Activated CD4-positive, alpha-beta T cell treated with anti-CD3 and anti-CD28 coated beads for 1 hour (primary cell): ENCODE results near the gene FBXO3.
A peak's percentile ranks its signal among the peaks of the same experiment; 100 is the strongest.
"Not testable (repeated sequence)": the region's sequence is repeated elsewhere in the genome, so short reads cannot be mapped to it uniquely, and the experiment has no call there.

Source experiments
- DNase-seq: peaks from one replicate; pipeline ENCODE4 v3.0.0-alpha.2; 2020

FBXO3 gene, protein sequence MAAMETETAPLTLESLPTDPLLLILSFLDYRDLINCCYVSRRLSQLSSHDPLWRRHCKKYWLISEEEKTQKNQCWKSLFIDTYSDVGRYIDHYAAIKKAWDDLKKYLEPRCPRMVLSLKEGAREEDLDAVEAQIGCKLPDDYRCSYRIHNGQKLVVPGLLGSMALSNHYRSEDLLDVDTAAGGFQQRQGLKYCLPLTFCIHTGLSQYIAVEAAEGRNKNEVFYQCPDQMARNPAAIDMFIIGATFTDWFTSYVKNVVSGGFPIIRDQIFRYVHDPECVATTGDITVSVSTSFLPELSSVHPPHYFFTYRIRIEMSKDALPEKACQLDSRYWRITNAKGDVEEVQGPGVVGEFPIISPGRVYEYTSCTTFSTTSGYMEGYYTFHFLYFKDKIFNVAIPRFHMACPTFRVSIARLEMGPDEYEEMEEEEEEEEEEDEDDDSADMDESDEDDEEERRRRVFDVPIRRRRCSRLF

DNA sequence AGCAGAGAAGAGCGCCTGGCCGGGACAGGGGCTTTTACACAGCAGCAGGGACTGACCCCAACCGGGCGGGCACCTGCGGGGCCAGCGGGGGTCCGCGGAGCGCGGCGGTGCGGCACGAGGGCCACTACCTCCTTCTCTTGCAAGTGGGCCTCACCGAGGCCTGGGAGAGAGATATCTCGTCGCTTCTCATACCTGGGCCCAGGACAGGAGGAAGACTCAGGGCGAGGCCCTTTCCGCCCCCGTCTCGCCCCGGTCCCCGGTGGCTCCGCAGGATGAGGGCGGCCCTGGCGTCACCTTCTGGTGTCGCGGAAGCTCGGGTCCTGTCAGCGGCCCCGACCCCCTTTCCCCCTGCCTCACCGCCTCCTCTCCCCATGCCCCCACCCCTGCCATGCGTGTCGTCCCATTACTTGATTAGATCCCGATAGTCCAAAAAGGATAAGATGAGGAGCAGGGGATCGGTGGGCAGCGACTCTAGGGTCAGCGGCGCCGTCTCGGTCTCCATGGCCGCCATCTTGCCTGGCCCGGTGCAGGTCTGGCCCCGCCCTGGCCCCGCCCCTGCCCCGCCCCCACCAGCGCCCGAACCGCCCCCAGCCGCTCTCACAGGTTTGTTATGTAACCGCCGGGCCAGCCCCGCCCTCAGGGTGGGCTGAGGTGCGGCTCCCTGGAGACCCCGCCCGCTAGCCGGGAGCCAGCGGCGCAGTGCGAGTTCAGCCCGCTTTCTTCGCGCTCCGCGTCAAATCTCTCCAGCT lies at the start of gene FBXO3:
FBXO3 (minus strand) TSS at position 534 of the 749 bp plus-strand sequence; CDS start at position 511, 23 bp downstream.
- peak; percentile 81 for DNase-seq

DNA sequence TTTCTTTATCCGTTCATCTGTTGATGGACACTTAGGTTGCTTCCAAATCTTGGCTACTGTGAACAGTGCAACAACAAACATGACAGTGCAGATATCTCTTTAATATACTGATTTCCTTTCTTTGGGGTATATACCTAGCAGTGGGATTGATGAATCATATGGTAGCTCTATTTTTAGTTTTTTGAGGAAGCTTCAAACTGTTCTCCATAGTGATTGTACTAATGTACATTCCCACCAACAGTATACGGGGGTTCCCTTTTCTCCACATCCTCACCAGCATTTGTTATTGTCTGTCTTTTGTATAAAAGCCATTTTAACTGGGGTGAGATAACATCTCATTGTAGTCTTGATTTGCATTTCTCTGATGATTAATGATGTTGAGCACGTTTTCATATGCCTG lies 48.7 kb upstream of the FBXO3 start:
- DNase-seq = not testable (repeated sequence)

DNA sequence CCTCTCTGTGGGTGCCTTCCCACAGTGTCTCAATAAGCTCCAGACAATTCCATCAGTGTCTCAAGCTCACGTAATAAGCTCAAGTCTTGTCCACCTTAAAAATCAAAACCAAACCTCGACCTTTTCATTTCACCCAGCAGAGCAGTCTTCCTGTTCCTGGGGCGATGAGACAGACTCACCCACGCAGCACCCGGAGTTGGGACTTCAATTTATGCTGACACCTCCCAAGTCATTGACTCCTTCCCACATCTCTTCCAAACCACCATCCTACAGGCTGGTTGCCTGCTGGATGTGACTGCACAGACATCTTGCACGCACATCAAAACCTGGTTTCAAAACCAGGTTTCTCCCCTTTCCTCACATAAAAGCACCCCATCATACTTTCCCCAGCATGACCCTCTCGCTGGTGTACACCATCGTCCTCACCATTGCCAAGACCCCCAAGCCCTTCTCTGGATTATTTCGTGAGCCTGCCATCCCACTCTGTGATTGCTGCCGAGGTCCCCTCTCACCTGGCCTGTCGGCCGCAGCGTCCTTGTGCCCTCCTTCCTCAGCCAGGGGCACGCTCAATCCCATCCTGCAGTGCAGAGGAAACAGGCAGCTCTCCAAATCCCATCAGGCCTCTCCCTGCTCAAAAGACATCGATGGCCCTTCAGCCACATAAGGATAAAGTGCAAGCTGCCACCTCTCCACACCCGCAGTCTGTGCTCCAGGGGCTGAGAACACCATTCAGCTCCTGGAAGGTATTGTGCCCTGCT lies 45.1 kb upstream of the FBXO3 start:
- DNase-seq = no peak

DNA sequence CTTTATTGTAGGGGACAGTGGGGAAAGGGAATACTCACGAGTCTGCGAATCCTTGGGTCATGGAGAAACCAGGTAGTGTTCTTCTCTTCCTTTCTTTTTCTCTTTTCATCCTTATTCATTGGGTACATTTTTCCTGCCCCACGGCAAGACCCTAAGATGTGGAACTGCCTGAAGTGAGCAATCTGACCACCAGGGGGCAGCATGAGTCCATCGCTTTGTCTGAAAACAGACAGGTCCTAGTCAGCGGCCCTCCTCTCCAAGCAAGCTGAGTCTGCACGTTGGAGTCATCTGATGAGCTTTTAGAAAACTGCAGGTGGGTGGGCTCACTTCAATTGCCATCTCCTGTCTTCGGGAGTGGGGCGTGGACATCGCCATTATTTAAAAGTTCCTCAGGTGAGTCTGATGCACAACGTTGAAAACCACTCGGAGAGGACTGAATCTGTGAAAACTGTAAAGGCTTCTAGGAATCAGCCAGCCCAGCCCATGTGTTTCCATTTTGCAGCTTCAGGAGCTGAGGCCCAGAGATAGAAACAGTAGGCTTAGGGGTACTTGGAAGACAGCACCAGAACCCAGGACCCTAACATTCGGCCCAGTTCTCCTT lies 34.0 kb upstream of the FBXO3 start:
- DNase-seq = peak; percentile 76

DNA sequence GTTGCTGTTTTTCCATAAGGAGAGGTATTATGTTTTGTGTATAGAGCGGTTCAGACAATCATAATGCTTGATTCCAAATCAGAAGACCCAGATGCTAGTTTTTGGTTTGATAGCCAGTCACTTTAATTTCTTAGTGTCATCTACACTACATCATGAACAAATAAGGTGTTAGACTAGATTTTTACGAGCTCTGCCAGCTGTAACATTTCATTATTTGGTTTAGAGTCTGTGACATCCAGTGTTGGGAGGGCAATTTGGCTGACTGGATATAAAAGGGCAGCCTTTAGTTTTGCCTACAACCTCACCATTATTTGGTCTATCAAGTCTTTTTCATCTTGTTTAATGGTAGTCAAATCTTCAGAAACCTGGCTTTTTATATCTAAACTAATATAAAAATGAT lies 30.2 kb upstream of the FBXO3 start:
- no peak for DNase-seq

DNA sequence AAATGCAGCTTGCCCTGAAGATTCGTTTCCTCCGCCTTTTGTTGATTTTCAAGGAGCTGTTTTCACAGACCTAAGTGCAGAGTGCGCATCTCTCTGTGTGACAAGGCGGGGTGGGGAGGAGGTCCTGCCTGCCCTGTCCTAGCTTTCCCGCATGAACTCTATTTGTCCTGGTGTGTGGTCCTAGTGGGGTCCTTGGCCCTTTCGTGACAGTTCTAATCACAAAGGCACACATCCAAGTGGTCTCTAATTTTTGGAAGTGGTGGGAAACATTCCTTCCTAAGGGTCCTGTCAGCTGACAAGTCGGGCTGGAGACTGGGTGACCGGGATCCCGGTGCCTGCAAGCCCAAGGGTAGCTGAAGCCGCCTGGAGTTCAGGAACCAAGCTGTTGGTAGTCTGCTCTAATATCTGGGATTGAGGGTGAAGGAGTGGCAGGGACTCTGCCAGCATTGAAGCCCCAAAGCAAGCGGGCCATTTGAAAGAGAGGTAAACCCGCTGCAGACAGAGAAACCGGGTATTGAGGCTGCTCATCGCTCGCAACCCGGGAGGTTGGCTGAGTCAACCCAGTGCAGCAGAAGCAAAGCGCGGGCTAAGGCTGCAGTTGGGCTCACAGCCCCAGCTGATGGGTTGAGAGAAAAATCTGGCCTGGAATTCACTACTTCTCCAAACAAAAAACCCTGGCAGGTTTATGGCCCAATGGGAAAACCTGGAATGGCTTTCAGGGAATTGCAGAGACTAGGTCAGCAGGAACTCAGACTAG lies 28.1 kb upstream of the FBXO3 start:
- DNase-seq = no peak

DNA sequence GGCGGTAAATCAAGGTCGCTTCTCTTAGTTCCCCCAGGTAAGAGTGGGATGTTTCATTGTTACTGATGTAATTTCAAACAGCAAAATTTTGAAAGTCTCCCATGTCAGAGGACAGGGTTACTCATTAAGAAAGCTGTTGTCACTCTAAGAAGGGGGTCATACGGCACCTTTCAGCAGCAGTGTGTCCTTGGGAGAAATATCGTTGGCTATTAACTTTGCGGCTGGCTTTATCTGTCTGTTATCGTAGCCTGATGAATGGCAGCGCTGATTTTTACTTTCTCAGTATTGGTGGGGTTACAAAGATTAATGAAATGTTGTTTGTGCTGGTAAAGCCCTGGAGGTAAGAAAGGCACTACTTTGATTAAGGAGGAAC lies 27.5 kb upstream of the FBXO3 start:
- no peak for DNase-seq

DNA sequence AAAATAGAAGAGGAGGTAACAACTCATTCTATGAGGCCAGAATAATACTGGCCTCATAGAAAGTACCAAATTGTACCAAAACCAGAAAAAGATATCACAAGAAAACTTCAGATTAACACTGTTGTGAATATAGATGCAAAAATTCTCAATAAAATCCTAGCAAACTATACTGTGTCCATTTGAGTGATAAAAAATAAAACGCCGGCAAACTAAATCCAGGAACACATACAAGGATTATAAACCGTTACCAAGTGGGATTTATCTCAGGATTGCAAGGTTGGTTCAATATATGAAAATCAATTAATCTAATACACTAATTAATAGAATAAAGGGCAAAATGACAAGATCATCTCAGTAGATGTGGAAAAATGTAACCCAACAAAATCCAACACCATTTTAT lies 23.6 kb upstream of the FBXO3 start:
- no peak for DNase-seq

DNA sequence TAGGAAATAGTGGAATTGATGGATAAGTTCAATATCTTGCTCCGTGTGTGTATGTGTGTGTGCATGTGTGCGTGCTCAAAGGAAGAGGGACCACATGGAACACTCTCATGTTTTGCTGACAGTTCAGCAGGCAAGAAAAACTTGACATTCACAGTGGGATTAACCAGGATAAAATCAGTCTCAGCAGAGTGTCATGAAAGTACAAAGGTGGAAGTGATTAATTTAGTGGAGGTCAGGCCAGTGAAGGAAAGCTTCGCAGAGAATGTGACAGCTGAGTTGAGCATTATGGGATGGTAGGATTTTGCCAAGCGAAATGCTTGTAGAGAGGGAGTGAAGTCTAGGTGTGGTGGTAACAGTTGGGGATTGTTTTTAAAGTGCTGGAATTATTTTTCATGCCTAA lies 15.7 kb upstream of the FBXO3 start:
- no peak for DNase-seq

DNA sequence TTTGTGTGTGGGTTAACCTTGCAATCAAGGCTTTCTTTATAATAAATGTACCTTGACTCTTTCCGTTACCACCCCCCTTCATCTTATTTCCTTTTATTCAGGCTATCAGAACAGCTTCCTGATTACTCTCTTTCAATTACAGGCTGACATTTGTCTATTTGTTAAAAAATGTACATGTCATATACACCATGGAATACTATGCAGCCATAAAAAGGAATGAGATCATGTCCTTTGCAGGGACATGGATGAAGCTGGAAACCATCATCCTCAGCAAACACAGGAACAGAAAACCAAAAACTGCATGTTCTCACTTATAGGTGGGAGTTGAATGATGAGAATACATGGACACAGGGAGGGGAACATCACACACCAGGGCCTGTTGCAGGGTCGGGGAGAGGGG lies 13.8 kb upstream of the FBXO3 start:
- not testable (repeated sequence) for DNase-seq

DNA sequence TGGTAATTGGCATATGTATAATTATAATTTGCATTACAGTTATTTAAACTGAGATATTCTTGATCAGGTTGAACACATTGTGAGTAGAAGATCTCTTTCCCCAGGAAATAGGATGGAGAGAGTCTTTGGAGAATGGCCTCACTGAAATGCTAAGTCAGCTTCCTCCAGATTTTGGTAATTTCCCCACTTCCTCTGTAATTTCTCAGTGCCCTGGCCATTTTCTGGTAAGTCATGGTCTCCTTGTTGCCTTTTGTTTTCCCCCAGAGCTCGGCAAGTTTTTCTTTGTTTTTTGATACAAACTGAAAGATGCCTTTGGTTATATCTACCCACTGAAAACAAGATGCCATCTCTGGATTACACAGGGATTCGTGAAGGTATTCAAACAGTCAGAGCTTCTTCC lies 12.8 kb upstream of the FBXO3 start:
- no peak for DNase-seq

DNA sequence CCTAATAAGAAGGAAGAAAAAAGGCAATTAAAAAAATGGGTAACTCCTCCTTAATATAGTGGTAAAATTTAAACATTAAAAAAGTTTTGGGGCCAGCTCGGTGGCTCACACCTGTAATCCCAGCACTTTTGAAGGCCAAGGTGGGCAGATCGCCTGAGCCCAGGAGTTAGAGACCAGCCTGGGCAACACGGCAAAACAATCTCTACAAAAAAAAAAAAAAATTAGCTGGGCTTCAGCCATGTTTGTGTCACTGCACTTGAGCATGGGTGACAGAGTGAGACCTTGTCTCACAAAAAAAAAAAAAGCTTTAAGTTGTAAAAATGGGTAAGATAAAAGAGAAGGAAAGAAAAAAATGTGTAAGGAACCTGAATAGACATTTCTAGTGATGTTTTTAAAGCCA lies 11.3 kb upstream of the FBXO3 start:
- no peak for DNase-seq

DNA sequence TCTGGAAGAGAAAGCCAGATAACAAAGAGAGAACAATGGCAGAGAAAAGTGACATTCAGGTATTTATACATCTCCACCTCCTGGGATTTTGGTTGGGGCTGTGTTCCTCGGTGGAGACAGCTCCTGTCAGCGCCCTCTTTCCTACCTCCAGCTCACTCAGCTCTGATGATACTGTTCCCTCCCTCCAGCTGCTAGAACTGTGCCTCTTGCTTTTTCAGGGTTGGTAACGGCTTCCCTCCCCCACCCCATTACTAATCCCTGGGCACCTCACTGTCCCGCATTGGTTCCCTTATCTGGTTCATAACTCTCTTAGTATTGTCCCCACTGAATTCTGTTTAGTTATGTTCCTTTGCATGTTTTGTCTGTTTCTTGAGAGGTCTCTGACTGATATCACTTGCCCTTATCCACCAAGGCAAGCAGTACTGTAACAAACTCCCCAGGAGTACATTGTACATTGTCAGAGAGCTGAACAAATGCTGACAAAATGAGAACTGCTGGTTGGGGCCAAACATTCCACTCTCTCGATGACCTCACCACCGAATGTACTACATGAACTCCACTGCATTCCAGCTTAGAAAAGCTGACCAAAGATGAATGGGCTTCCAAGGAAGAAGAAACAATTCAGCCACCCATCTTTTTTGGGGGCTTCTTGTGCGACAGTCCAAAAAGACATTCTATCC lies 5.7 kb upstream of the FBXO3 start:
- no peak for DNase-seq

DNA sequence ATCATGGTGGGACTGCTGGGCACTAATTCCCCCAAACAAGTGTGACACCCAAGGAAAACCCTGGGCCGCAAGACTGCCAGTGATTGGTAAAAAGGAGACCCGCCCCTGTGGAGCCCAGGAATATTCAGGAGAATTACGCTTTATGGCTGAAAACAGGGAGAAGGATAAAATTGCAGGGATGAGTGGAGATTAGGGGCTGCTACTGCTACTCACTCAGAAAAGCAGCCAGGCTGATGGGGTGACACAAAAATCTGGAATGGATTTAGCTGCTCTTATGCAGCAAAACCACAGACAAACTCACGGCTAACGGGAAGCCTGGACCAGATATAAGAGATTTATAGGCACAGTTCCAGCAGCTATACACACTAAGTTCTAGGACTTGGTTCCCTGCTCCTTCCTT lies 4.4 kb upstream of the FBXO3 start:
- DNase-seq = no peak

DNA sequence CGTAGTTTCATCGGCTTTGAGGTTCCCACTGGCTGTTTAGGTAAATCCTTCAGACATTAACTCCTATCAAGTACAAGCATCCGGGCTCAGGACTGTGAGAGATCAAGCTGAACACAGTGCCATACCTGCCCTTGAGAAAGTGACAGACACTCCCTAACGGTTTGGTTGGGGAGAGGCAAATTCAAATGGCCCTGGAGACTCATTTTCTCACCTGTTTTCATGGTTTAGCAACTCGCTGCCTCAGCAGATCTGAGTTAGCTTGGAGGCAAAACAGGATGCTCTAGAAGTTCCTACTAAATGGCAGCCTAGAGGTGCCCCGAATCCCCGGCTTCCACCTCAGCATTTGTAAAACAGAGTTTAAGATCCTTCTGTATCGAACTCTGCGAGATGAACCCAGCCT lies 3.6 kb upstream of the FBXO3 start:
- DNase-seq = no peak

DNA sequence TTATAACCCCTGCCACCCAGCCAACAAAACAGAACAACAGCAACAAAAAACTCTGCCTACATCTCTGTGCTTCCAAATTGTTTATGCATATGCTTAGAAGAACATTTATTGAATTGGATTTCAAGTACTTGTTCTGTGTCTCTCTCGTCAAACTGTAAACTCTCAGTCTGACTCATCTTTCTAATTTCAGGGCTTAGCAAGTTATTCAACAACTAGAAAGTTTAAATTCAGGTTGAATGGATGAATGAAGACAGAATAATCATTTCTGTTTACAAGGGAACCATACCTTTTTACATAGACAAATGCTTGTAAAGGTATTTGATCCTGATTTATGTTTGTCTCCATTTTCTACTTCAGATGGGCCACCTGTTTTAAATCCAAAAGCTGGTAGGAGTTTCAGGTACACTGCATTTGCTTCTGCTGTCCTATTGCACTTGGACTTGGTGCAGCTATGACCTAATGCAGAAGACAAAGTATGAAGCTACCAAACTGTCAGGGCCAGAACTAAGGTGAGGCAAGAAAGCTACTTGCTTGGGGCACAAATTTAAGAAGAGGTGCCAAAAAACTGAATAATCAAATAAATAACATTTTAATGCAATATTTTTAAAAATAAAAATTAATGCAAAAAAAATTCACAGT lies 1.6 kb upstream of the FBXO3 start:
- no peak for DNase-seq

DNA sequence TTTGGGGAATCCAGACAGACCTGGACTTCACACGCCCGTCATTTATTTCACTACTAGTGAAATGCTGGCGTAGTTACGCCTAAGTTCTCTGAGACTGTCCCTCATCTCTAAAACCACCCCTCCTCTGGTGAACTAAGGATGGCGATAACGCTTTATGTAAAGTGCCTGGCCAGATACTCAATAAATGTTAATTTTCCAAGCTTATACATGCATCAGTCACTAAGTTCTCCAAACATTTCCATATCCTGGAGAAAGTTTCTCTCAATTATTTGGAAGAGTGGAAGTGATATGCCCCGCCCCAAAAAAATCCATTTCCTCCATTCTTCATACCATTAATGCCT lies 1.1 kb upstream of the FBXO3 start:
- DNase-seq = no peak

DNA sequence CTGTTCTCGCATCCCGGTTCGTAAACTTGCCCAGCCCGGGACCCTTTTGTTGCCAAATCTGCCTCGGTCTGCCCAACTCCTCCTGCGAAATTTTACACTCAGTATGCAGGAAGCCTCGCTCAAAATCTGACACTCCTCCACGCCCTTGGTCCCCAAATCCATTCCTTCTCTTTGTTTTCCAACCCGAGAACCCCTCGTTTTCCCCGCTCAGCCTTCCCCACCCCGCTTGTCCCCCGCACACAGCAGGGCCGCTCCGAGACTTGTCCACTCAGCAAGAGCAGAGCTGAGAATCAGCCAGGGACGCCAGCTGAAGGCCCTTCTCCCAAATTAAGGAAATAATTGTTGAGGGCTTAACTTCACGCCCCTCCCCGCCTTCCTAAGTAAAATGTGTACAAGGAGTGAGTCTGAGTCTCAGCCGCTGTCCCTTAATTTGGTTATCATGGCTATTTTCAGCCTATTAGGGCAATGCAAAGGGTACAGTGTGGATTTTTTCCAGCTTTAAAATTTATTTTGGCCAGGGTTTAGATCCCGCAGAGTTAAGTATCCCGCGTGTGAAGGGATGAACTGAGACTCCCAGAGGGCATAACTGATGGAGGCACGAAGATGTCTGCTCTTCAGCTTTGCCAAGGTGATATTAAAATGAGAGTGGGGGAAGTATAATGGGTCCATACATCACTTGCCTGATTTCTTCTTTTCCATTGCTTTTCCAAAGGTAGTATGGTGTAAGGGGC lies 581 bp upstream of the FBXO3 start:
- no peak for DNase-seq

DNA sequence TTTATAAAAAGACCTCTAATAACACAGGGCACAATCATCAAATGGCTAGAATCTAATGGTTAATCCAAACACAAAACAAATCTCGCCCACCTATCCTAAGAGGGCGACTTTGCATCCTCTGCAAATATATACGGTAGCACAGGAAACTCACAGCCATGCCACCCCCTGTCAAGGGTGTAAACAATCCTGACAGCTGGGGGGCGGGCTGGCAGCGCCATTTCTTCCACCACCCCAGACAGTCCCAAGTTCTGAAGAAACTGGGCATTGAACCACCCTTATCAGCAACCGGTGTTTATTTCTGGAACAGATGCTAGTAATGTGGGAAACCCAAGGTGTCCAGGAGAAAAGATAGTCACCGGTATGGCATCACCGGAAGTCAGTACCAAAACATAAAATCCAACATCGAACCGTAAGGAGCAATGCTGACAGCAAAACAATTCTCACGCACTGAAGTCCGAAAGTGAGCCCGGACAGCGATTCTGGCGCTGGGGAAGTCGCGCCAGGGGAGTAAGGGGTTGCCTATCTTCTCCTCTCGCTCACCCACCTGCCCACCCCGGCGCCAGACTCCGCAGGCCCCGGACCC lies 825 bp downstream of the FBXO3 start:
- DNase-seq = no peak

DNA sequence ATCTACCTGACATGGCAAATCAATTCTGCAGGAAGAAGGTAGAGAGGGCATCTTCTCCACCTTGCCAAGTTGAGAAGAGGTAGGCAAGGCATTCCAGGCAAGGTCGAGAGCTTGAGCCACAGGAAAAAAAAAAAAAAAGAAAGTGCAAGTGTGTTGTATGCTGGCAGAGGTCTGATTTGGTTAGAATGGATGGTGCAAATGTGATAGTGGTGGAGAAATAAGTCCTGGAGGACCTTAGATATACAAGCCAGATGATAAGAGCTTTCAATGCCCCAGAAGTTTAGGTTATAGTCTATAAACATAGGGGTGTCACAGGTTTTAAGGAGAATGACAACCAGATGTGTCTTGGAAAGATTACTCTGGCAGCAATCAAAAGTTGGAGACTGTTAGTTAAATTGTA lies 1.4 kb downstream of the FBXO3 start:
- DNase-seq = no peak
